K562 (cell line): Measurements from ENCODE around the gene RTL1. TPM values are rescaled to one million over a fixed set of nuclear protein-coding genes. Genes with fewer than 3 reads are reported as not detected.

Source experiments
- ATAC-seq: fragments of 200-7000 bp; cut with Tn5 transposase; 3 replicates; pipeline ENCODE4 v1.9.1; 2020; ENCODE audit warnings: moderate library complexity
- BruUV-seq: library from RNA; stranded (reverse); fragments of 400-500 nt; replicated peaks from 2 replicates; lab custom pipeline; 2021; lab: Mats Ljungman, UMichigan
- CTCF ChIA-PET: fragments of 300-600 bp; formaldehyde crosslinking; extraction: SDS; loops from one replicate; lab custom pipeline; 2021; ENCODE audit warnings: low intra/inter-chr PET ratio; lab: Yijun Ruan, JAX
- POLR2A ChIA-PET: fragments of 300-600, 350-650 bp; sonication (Branson Sonifier 250); formaldehyde crosslinking; extraction: SDS; loops from one replicate; lab custom pipeline; 2021; ENCODE audit warnings: antibody characterized with exemption, inconsistent platforms; lab: Yijun Ruan, JAX
- DNase-seq, 4 experiments: peaks; one replicate each; pipeline versions ENCODE4 v3.0.0 to v3.0.0-alpha.2; 2011 to 2018; ENCODE audit warnings: low spot score in 3 of 4, mixed read lengths in 3 of 4; ENCODE audit errors: extremely low read depth in 1 of 4
- FAIRE-seq: peaks from 2 replicates; lab custom pipeline; 2011; peaks lifted over from hg19 to GRCh38; lab: Jason Lieb, UNC
- H2AFZ ChIP-seq: 2 replicates; pipeline ENCODE4 v1.6.0; 2011; ENCODE audit warnings: low read depth, low read length, control low read depth, inconsistent platforms
- H3K27ac ChIP-seq: fragments of 200-600 bp; 3 replicates; pipeline ENCODE4 v1.8.0; 2011; ENCODE audit warnings: low read depth, mild to moderate bottlenecking, control low read depth, inconsistent platforms, low read length, moderate library complexity, mixed read lengths; ENCODE audit errors: extremely low read depth
- H3K27me3 ChIP-seq, 2 experiments: fragments of 300-600 bp in 1 of 2; 2 replicates in 1 of 2; 3 replicates in 1 of 2; pipeline versions ENCODE4 v1.6.0 to v1.8.0; 2011; ENCODE audit warnings: inconsistent platforms in 2 of 2, low read length in 2 of 2, mild to moderate bottlenecking in 1 of 2, mixed read lengths in 1 of 2, moderate library complexity in 1 of 2; ENCODE audit not compliant: control insufficient read depth in 2 of 2, insufficient read depth in 2 of 2
- H3K36me3 ChIP-seq: fragments of 300-600 bp; 3 replicates; pipeline ENCODE4 v1.8.0; 2011; ENCODE audit warnings: mild to moderate bottlenecking, low read length, inconsistent platforms; ENCODE audit not compliant: control insufficient read depth, insufficient read depth
- H3K4me1 ChIP-seq, 2 experiments: fragments of 200-600 bp in 1 of 2; replicated peaks in 1 of 2; 2 replicates in 1 of 2; 3 replicates in 1 of 2; pipeline versions ENCODE4 v1.5.1 to v1.8.0; 2011; ENCODE audit warnings: inconsistent platforms in 2 of 2, low read length in 2 of 2, mild to moderate bottlenecking in 1 of 2, mixed read lengths in 1 of 2, moderate library complexity in 1 of 2; ENCODE audit not compliant: control insufficient read depth in 2 of 2, insufficient read depth in 2 of 2
- H3K4me2 ChIP-seq: 2 replicates; pipeline ENCODE4 v1.6.1; 2011; ENCODE audit warnings: low read length, control low read depth, inconsistent platforms, mixed read lengths; ENCODE audit not compliant: insufficient read depth
- H3K4me3 ChIP-seq: fragments of 200-600 bp; sonication (generic), shearing (Covaris generic); 2 replicates; pipeline ENCODE4 v1.5.1; 2016; ENCODE audit warnings: control low read depth, inconsistent platforms
- H3K79me2 ChIP-seq: fragments of 200-600 bp; 3 replicates; pipeline ENCODE4 v1.8.0; 2011; ENCODE audit warnings: low read length, inconsistent platforms; ENCODE audit not compliant: control insufficient read depth, insufficient read depth
- H3K9ac ChIP-seq, 2 experiments: 2 replicates each; pipeline versions ENCODE4 v1.6.0 to v1.6.1; 2011; ENCODE audit warnings: low read depth in 2 of 2, low read length in 2 of 2, control low read depth in 1 of 2, inconsistent platforms in 1 of 2, mild to moderate bottlenecking in 1 of 2, mixed read lengths in 1 of 2; ENCODE audit not compliant: insufficient read depth in 1 of 2
- H3K9me1 ChIP-seq: one replicate; pipeline ENCODE4 v1.6.0; 2011; ENCODE audit warnings: inconsistent platforms, mild to moderate bottlenecking, low read length, moderate library complexity; ENCODE audit not compliant: control insufficient read depth, insufficient read depth
- H3K9me3 ChIP-seq: replicated peaks from 2 replicates; pipeline ENCODE4 v1.5.1; 2011; ENCODE audit warnings: low read depth, low read length, inconsistent platforms; ENCODE audit not compliant: control insufficient read depth, insufficient read depth
- H4K20me1 ChIP-seq: replicated peaks from 2 replicates; pipeline ENCODE4 v1.6.1; 2011; ENCODE audit warnings: low read length, inconsistent platforms, mixed read lengths; ENCODE audit not compliant: control insufficient read depth, insufficient read depth
- BCOR ChIP-seq: fragments of 450-650 bp; IDR thresholded peaks from 2 replicates; pipeline ENCODE4 v1.6.1; 2016
- CBX2 ChIP-seq: fragments of 200-600 bp; sonication (generic); IDR thresholded peaks from one replicate; pipeline ENCODE4 v1.6.1; 2012; ENCODE audit warnings: mild to moderate bottlenecking, low read length, inconsistent platforms; ENCODE audit not compliant: insufficient read depth, poor library complexity, severe bottlenecking
- ESRRA ChIP-seq: fragments of 450-650 bp; IDR thresholded peaks from 2 replicates; pipeline ENCODE4 v1.6.1; 2014; ENCODE audit warnings: low read depth, mild to moderate bottlenecking, moderate library complexity, borderline replicate concordance
- KDM1A ChIP-seq, 2 experiments: fragments of 450-650 bp; IDR thresholded peaks; 2 replicates each; pipeline ENCODE4 v1.6.1; 2016; ENCODE audit warnings: mild to moderate bottlenecking in 2 of 2
- MCM2 ChIP-seq: fragments of 450-650 bp; IDR thresholded peaks from 2 replicates; pipeline ENCODE4 v1.6.1; 2017; ENCODE audit warnings: low read depth, mild to moderate bottlenecking
- PTRF ChIP-seq: fragments of 450-650 bp; IDR thresholded peaks from 2 replicates; pipeline ENCODE4 v1.6.1; 2016; ENCODE audit warnings: mild to moderate bottlenecking, missing genetic modification characterization, missing compliant biosample characterization
- RBM25 ChIP-seq: fragments of 200-400 bp; formaldehyde crosslinking; IDR thresholded peaks from 2 replicates; pipeline ENCODE4 v1.6.1; 2018; ENCODE audit warnings: low read length, low read depth, moderate library complexity; ENCODE audit not compliant: severe bottlenecking
- SRSF9 ChIP-seq: fragments of 200-400 bp; formaldehyde crosslinking; IDR thresholded peaks from 2 replicates; pipeline ENCODE4 v1.6.1; 2017; ENCODE audit warnings: low read depth, low read length, borderline replicate concordance
- U2AF1 ChIP-seq: fragments of 200-400 bp; formaldehyde crosslinking; optimal IDR thresholded peaks from 2 replicates; pipeline ENCODE3; 2017; ENCODE audit warnings: mild to moderate bottlenecking, low read depth, low read length, moderate library complexity
- YY1 ChIP-seq, 3 experiments: IDR thresholded peaks; 2 replicates each; pipeline ENCODE4 v1.6.1; 2011; ENCODE audit warnings: low read length in 2 of 3, mild to moderate bottlenecking in 2 of 3, moderate library complexity in 2 of 3, borderline replicate concordance in 1 of 3, control low read depth in 1 of 3, low read depth in 1 of 3; ENCODE audit not compliant: insufficient read depth in 3 of 3, insufficient replicate concordance in 2 of 3, control insufficient read depth in 1 of 3, insufficient read length in 1 of 3; ENCODE audit errors: extremely low read depth in 1 of 3
- WGBS: fragments of 100-300 bp; shearing (Covaris generic); methylation state at CpG from one replicate; pipeline ENCODE4 v1.1.6; 2016; ENCODE audit warnings: low coverage, mixed read lengths; ENCODE audit not compliant: insufficient coverage; ENCODE audit errors: missing lambda C conversion rate; 5-methylcytosine and 5-hydroxymethylcytosine counted together
- in situ Hi-C: fragments of 300-500 bp; cut with MboI; formaldehyde crosslinking; loops from 4 replicates; pipeline ENCODE4 v1.15.0; 2018; ENCODE audit warnings: inconsistent platforms, mixed read lengths
- intact Hi-C: fragments of 100-400 bp; cut with micrococcal nuclease; formaldehyde crosslinking; loops from 2 replicates; pipeline ENCODE4 v1.14.2; 2022
- polyA plus RNA-seq, 8 experiments: library from polyadenylated mRNA; depleted of rRNA in 4 of 8; stranded (reverse) in 5 of 8; unstranded in 3 of 8; fragments of >200 nt; fragmentation: Nextera tagmentation in 2 of 8; fragmentation: Illumina TruSeq in 1 of 8; extraction: Ambion mirVana in 2 of 8; extraction: Trizol in 1 of 8; gene quantifications; 2 replicates each; pipeline versions ENCODE4 v1.2.1 to v1.2.3, GENCODE V29; 2011 to 2014; ENCODE audit warnings: inconsistent platforms in 1 of 8, missing spikeins in 1 of 8
- total RNA-seq, 7 experiments: library from RNA; depleted of rRNA in 6 of 7; stranded (reverse); fragments of >200 nt in 6 of 7; fragmentation: Illumina TruSeq in 2 of 7; extraction: Trizol in 2 of 7; gene quantifications; 2 replicates each; pipeline versions ENCODE4 v1.2.1 to v1.2.3, GENCODE V29; 2011 to 2021; ENCODE audit warnings: low replicate concordance in 1 of 7
- TF ChIP-seq, protein P1 (sequence below): conservative IDR thresholded peaks from 2 replicates; pipeline ENCODE4 v1.6.1; 2011; ENCODE audit warnings: low read depth, mild to moderate bottlenecking, low read length; ENCODE audit not compliant: control insufficient read depth

Gene RTL1
- total and polyA plus RNA-seq, 9 of the 15 experiments (the other 6 are each of a cell fraction or from before 2014, with no cell fraction given): not detected

GRCh38 chr14:100841066-100841760, 62.3 kb downstream of the RTL1 start:
- Histone ChIP-seq H3K27ac (no peak overlapping the region), H3K9me3 (no peaks in the 10 kb centered on the region), H3K9me1 (no peaks in the 10 kb centered on the region), H3K4me1 (peaks cover 0 to 35% of the 10 kb centered on the region in 2 experiments; a peak in 3 of 5 replicates), H3K4me2 (no peak overlapping the region), H2AFZ (no peak overlapping the region), H3K4me3 (no peak overlapping the region), H4K20me1 (no peaks in the 10 kb centered on the region; the same call in 1 of the 2 replicates), H3K27me3 (no peaks in the 10 kb centered on the region), H3K9ac (no peak overlapping the region; a peak in 1 of 4 replicates), H3K79me2 (no peaks in the 10 kb centered on the region), H3K36me3 (no peaks in the 10 kb centered on the region)
- TF ChIP-seq U2AF1: no peak
- TF ChIP-seq SRSF9: no peak
- TF ChIP-seq YY1 (IDR thresholded peaks at IDR 0.05; ENCODE audit: borderline replicate concordance in 1 of 3, control insufficient read depth in 1 of 3, extremely low read depth in 1 of 3, insufficient read depth in 3 of 3, insufficient read length in 1 of 3, insufficient replicate concordance in 2 of 3, low read depth in 1 of 3, low read length in 2 of 3): no peak
- TF ChIP-seq MCM2: no peak
- no peak for TF ChIP-seq CBX2
- peak; percentile 49; the same call in 1 of the 2 replicates for TF ChIP-seq ESRRA
- TF ChIP-seq BCOR: peak; percentile 68; the same call in 1 of the 2 replicates
- peak in 1 of 2 experiments; percentile 33; a peak in 1 of 4 replicates for TF ChIP-seq KDM1A (IDR thresholded peaks at IDR 0.05)
- TF ChIP-seq, protein P1, sequence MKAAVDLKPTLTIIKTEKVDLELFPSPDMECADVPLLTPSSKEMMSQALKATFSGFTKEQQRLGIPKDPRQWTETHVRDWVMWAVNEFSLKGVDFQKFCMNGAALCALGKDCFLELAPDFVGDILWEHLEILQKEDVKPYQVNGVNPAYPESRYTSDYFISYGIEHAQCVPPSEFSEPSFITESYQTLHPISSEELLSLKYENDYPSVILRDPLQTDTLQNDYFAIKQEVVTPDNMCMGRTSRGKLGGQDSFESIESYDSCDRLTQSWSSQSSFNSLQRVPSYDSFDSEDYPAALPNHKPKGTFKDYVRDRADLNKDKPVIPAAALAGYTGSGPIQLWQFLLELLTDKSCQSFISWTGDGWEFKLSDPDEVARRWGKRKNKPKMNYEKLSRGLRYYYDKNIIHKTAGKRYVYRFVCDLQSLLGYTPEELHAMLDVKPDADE: no peak
- peak; percentile 73 for TF ChIP-seq RBM25
- no peak for TF ChIP-seq PTRF (tag)
- FAIRE-seq: no peak
- 73% methylated on average over 11 of the region's 21 CpGs for WGBS
- BruUV-seq: no TSS peak
- in situ Hi-C loops (loop anchor here (10.0 kb wide), 1 partner anchor 176 kb away; no protein-coding TSS in a partner anchor), intact Hi-C loops (no loop called here)
- ChIA-PET CTCF (no interaction called here), POLR2A (interaction anchor here (0.7 kb wide), 1 partner anchor 8 kb away, joined by 3 read pairs; no protein-coding TSS in a partner anchor)
- no peak for DNase-seq
- no peak for ATAC-seq
